ENCODE measurements around the gene MMRN2. TPM values are rescaled to one million over a fixed set of nuclear protein-coding genes. Genes with fewer than 3 reads are reported as not detected.

Gene MMRN2
- total RNA-seq, 1 experiment from 2014 or later: 2.4 TPM

GRCh38 chr10:86956195-86956847, 1.1 kb downstream of the MMRN2 start:
- Mint-ChIP-seq H3K9me3 (peaks cover 30% of the 10 kb centered on the region), H3K27me3 (ENCODE audit: low read depth) (no peaks in the 10 kb centered on the region; the same call in none of the 2 replicates), H3K36me3 (peaks cover 29% of the 10 kb centered on the region), H3K27ac (peak overlapping the region; percentile 63), H3K4me1 (peaks cover 60% of the 10 kb centered on the region), H3K4me3 (no peak overlapping the region)
- DNase-seq (ENCODE audit: low spot score) (no peak), ATAC-seq (no peak)
- no peak for TF ChIP-seq RELA (CRISPR knock-in tag; IDR thresholded peaks at IDR 0.05; ENCODE audit: borderline replicate concordance)
- no peak for TF ChIP-seq ZNF423 (CRISPR knock-in tag; IDR thresholded peaks at IDR 0.05)
- TF ChIP-seq NR1H2 (CRISPR knock-in tag; IDR thresholded peaks at IDR 0.05): no peak
- TF ChIP-seq PRRX2 (CRISPR knock-in tag; IDR thresholded peaks at IDR 0.05): no peak
- no peak for TF ChIP-seq MXD4 (CRISPR knock-in tag; IDR thresholded peaks at IDR 0.05; ENCODE audit: borderline replicate concordance)
- TF ChIP-seq SP1 (CRISPR knock-in tag; conservative IDR thresholded peaks at IDR 0.05): no peak
- no peak for TF ChIP-seq USF2 (CRISPR knock-in tag; IDR thresholded peaks at IDR 0.05)
- TF ChIP-seq CBFB (CRISPR knock-in tag; IDR thresholded peaks at IDR 0.05; ENCODE audit: low read depth): no peak
- no peak for TF ChIP-seq ZNF532 (CRISPR knock-in tag; IDR thresholded peaks at IDR 0.05; ENCODE audit: borderline replicate concordance)
- no peak for TF ChIP-seq ERG (CRISPR knock-in tag; IDR thresholded peaks at IDR 0.05)
- ChIA-PET CTCF (interaction anchor here (1.1 to 4.9 kb wide), 5 partner anchors 10 to 271 kb away, joined by 4 to 85 read pairs (median 23); partner anchors contain the start of gene ADIRF), POLR2A (interaction anchor here (1.1 to 1.5 kb wide), 5 partner anchors 10 to 14 kb away, joined by 3 to 4 read pairs (median 3); no protein-coding TSS in a partner anchor)

- peak overlapping the region; percentile 93 for H3K27ac Mint-ChIP-seq
- H3K27me3 Mint-ChIP-seq (ENCODE audit: low read depth): no peaks in the 10 kb centered on the region; the same call in none of the 2 replicates
- peaks cover 31% of the 10 kb centered on the region for H3K9me3 Mint-ChIP-seq
- POLR2A ChIA-PET: interaction anchor here (0.5 to 1.5 kb wide), 6 partner anchors 10 to 151 kb away, joined by 3 to 4 read pairs (median 3); no protein-coding TSS in a partner anchor
- H3K4me1 Mint-ChIP-seq: peaks cover 59% of the 10 kb centered on the region
- H3K4me3 Mint-ChIP-seq: no peak overlapping the region
- TF ChIP-seq SP1 (CRISPR knock-in tag; conservative IDR thresholded peaks at IDR 0.05) (no peak), SMAD4 (CRISPR knock-in tag; IDR thresholded peaks at IDR 0.05) (no peak), ZNF532 (CRISPR knock-in tag; IDR thresholded peaks at IDR 0.05; ENCODE audit: borderline replicate concordance) (no peak), ZNF263 (CRISPR knock-in tag; IDR thresholded peaks at IDR 0.05; ENCODE audit: low read depth) (peak; percentile 91), ETV6 (CRISPR knock-in tag; IDR thresholded peaks at IDR 0.05) (0 out of 2 replicates have a peak, but pooled peaks have one; percentile 5)
- H3K36me3 Mint-ChIP-seq: peaks cover 35% of the 10 kb centered on the region
- CTCF ChIA-PET: interaction anchor here (1.0 to 4.9 kb wide), 6 partner anchors 8 to 271 kb away, joined by 3 to 85 read pairs (median 18); partner anchors contain the start of gene ADIRF
- ATAC-seq (no peak), DNase-seq (ENCODE audit: low spot score) (no peak)
Measured at GRCh38 chr10:86955501-86956194, 1.8 kb downstream of the MMRN2 start.
